Measurements from ENCODE around the gene SHE.

DNA sequence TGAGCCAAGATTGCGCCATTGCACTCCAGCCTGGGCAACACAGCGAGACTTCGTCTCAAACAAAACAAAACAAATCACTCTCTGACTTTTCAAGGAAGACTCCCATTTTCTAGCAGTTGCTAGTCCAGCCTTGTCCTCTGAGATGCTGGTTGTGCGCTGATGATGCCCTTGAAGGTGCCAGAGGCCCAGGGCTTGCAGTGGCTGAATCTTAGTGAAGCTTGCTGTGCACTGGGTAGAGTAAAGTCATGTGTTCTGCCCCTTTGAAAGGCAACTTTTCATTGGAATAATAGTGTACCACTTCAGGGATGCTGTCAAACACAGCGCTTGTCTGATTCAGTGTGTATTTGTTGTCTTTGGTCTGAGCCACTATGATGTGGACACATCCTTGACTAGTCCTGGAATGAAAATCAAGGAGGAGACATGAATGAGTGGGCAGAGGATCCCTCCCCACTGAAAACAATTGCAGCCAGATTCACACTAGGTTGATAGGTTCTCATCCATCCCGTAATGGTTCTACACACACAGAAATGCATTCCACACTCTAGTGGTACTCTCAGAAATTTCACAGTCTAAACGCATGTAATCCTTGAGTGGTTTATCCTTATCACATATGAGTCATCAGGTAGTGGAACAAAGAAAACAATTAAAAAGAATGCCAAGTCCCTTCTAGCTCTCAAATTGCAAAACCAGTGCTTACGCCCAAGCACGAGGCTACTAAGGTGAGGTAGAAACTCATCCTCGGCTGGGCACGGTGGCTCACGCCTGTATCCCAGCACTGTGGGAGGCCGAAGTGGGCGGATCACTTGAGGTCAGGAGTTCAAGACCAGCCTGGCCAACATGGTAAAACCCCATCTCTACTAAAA, 18.0 kb downstream of the SHE start:
- TF ChIP-seq POLR2A (IDR thresholded peaks at IDR 0.05; ENCODE audit: low read length) (no peak), GATA1 (IDR thresholded peaks at IDR 0.05; ENCODE audit: low read depth, low read length) (no peak)
